HTERT RPE-1 (cell line): Measurements from ENCODE around the gene RNF40.

ENCODE experiments used
- in situ Hi-C: fragments of 300-500 bp; cut with MboI; formaldehyde crosslinking; loops from 4 replicates; pipeline ENCODE4 v1.14.3; 2020; ENCODE audit warnings: low sequenced_read_pairs

The RNF40 gene

GRCh38 chr16:30761427-30761927 is 645 bp upstream of the RNF40 start:
- in situ Hi-C loops, result no loop called here

GRCh38 chr16:30762991-30763725 is 1.0 kb downstream of the RNF40 start:
- in situ Hi-C loops, result no loop called here

- in situ Hi-C loops, result no loop called here
Measured at GRCh38 chr16:30764086-30764485, 2.0 kb downstream of the RNF40 start.

- in situ Hi-C loops, result no loop called here
Measured at GRCh38 chr16:30764816-30765465, 2.8 kb downstream of the RNF40 start.

DNA sequence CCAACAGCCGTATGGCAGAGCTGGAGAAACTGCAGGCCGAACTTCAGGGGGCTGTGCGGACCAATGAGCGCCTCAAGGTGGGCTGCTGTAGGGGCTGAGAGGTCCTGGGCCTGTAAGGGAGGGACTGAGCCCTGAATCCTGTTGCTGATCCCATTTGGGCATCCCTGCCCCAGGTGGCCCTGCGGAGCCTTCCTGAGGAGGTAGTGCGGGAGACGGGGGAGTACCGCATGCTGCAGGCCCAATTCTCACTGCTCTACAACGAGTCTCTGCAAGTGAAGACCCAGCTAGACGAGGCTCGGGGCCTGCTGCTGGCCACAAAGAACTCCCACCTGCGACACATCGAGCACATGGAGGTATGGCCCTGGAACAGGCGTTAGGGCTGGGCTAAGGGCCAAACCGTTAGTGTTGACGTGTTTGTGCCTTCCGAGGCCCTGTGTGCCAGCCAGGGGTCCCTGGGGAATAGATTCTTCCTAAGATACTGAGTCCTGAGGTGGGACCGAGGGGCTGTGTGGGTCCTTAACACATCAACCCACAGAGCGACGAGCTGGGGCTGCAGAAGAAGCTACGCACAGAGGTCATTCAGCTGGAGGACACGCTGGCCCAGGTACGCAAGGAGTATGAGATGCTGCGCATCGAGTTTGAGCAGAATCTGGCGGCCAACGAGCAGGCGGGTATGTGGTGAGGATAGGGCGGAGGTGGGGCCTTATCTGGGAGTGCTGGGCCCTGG is 4.2 kb downstream of the RNF40 start:
- in situ Hi-C loops, result no loop called here

GRCh38 chr16:30766933-30767284 is 4.8 kb downstream of the RNF40 start:
- in situ Hi-C loops, result no loop called here

DNA sequence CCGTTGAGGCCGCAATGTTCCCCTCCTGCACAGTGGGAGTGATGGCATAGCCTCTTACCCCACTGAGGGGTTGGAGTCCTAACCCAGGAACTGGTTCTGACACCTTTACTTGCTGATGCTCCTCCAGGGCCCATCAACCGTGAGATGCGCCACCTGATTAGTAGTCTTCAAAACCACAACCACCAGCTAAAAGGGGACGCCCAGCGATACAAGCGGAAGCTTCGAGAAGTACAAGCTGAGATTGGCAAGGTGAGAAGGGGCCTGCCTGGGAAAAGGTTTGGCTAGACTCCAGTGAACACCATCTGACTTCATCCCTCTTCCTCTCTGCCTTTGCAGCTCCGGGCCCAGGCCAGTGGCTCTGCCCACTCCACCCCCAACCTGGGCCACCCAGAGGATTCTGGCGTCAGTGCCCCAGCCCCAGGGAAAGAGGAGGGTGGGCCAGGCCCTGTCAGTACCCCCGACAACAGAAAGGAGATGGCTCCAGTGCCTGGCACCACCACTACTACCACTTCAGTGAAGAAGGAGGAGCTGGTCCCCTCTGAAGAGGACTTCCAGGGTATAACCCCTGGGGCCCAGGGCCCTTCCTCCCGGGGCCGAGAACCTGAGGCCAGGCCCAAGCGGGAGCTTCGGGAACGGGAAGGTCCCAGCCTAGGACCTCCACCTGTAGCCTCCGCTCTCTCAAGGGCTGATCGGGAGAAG is 5.8 kb downstream of the RNF40 start:
- in situ Hi-C loops, result no loop called here

GRCh38 chr16:30768583-30769181 is 6.6 kb downstream of the RNF40 start:
- in situ Hi-C loops, result no loop called here

GRCh38 chr16:30769379-30770089 is 7.4 kb downstream of the RNF40 start:
- in situ Hi-C loops, result no loop called here

- in situ Hi-C loops, result no loop called here
Measured at GRCh38 chr16:30771726-30772125, 9.6 kb downstream of the RNF40 start.

DNA sequence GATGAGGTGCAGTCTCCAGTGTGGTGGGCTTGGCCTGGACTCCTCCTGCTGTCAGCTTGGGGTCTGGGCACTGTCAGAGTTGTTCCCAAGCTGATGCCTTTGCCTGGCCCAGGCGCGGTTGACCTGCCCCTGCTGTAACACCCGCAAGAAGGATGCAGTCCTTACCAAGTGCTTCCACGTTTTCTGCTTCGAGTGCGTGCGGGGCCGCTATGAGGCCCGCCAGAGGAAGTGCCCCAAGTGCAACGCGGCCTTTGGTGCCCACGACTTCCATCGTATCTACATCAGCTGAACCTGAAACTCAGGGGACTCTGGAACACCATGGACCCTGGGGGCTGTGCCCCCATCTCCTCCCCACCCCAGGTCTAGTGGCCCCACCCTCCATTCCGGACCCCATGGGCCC is 11.7 kb downstream of the RNF40 start:
- in situ Hi-C loops, result no loop called here

DNA sequence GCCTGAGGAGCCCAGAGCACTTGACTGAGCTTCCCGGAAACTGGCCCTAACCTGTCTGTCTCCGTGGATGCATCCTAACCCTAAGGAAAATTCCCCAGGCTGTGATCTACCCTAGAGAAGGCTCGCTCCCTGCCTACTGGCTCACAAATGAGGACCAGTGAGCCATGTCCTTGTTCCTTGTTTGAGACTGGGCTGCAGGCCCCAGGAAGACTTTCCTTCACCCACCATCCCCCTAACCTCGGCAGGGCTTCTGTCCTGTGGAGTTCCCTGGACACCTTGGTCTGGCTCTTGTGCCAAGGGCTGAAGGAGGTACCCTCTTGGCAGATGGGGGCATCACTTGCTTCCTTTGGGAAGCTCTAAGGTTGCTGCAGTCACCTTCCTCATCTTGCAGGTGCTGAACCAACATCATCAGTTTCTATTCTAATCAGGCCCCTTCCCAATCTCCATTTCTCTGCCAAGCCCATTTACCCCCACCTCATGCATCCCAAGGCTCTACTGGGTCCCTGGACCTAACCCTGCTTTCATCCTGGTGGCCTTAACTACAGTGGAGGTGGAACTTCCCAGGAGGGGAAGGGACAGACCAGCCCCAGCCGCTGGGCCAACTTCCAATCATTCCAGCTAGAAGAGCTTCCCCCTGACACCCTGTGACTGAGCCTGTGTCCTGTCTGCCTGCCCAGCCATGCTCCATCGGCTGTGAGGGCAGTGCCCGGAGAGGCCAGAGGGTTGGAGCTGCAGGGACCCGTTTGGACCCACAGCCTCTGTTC is 12.4 kb downstream of the RNF40 start:
- in situ Hi-C loops, result no loop called here

- in situ Hi-C loops, result no loop called here
Measured at GRCh38 chr16:30775131-30775391, 12.9 kb downstream of the RNF40 start.

DNA sequence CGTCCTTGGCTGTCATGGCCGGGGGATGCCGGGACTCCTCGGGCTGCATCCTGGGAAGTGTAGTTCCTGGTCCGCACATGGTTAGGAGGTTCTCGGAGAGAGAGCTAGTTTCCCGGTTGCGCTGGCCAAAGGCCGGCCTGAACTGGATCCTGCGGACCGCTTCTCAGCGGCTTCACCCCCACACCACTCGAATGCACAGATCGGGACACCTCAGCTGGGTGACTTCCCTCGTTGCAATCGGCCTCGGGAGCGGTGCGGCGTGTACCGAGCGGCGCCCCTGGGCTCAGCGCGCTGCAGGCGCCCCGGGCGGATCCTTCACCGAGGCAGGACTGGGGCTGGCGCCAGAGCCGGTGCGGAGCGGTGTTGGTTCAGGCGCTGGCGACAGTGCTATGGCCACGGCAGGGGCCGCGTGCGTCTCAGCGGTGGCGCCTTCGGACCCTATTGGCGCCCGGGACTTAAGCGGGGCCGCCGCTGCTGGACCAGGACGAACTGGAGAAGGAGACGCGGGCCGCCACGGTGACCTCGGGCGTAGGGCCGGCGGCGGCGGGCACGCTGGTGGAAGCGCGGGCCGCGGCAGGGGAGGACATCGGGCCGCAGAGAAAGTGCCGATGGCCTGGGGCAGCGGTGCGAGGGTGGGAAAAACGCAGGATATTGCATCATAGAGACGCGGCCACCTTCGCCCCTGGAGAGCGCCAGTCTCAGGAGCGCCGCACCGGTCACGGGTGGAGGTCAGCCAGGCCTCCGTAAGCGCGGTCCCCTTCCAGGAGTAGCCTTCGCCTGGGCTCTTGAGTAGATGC is 13.5 kb downstream of the RNF40 start:
- in situ Hi-C loops, result no loop called here

DNA sequence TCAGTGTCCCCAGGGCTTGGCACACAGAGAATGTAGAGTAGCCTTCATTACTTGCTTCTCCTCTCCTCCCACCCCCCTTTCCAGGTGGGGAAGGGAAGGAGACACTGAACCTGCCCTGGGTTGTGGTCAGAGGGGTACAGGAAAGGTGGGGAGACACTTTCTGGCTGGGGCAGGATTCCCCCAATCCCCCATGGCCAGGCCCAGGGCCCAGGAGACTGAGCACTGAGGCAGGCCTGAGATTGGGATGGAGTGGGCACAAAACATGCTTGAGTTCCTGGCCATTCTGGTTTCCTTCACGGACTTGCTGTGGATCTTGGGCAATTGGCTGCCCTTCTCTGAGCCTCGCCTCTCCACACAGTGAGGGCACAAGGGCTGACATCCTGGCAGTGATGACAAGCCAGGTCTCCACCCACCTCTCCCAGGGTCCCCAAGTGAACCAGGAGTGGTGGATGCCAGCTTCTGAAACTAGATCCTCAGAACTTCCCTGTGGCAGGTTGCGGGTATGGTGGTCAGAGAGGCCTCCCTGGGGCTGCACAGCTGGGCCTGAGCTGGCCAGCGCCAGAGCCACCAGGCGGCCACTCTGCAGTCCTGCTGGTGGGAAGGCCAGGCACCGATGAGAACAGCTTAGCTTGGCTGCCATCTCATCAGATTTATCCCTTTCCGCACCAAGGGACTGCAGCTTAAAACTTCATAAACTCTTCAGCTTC is 15.6 kb downstream of the RNF40 start:
- in situ Hi-C loops, result no loop called here

DNA sequence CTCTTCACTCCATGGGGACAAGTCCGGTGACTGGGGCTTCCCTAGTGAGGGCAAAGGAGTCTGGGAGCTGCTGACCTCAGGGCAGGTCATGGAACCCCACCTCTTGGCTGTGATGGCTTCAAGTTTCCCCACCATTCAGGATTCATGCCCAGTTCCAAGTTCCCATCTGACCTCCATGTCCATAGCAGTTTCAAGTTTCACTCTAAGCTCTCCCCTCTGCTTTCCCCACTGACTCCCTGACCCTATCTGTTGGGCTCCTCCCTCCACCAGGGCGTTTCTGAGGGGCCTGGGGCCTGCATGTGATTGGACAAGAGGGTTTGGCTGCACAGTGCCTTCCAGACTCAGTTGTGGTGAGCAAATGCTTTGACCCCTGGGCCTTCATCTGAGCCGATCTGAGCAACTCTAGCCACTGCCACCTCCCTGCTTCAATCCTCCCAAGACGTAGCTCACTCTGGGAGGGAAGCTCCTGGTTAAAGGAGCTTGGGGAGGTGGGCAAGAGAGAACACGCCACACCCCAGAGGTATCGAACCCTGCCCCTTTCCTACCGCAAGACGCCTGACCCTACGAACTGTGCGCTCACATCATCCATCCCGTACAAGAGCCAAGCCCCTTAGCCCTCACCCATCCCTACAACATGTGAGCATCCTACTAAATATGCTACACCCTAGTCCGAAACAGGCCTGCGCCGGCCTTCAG is 16.6 kb downstream of the RNF40 start:
- in situ Hi-C loops, result no loop called here

DNA sequence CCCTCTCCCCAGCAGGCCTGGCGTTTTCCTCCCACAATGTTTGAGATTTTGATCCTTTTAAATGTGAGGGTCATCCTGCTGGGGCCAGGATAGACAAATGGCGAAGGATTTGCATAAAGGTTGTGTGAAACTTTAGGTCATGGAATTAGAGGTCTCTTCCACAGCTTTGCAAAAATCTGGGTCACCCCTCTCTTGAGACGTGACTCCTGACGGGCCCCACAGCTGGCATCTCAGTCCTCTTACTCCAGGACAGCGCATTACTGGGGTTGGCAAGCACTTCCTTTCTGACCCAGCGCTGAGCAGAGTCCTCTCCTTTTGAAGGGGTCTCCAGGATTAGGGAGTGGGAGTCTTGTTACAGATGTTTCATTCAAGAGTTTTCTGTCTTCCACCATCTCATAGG is 17.5 kb downstream of the RNF40 start:
- in situ Hi-C loops, result no loop called here

GRCh38 chr16:30780021-30780420 is 17.9 kb downstream of the RNF40 start:
- in situ Hi-C loops, result no loop called here
